Measurements from ENCODE around the gene GALNT3. TPM values are rescaled to one million over a fixed set of nuclear protein-coding genes. Genes with fewer than 3 reads are reported as not detected.

The GALNT3 gene
- total RNA-seq, 1 experiment from 2014 or later: 9.8 TPM

GRCh38 chr2:165700531-165700930, 93.5 kb downstream of the GALNT3 start (continued):
- TF ChIP-seq EZH2phosphoT487 (IDR thresholded peaks at IDR 0.05; ENCODE audit: borderline replicate concordance) (no peak), ELF1 (IDR thresholded peaks at IDR 0.05; ENCODE audit: borderline replicate concordance, low read depth) (no peak), CEBPB (IDR thresholded peaks at IDR 0.05; ENCODE audit: low read depth) (no peak), POLR2A (IDR thresholded peaks at IDR 0.05; ENCODE audit: borderline replicate concordance, extremely low read depth, insufficient read depth, insufficient read length) (no peak)

GRCh38 chr2:165699946-165700345, 94.1 kb downstream of the GALNT3 start:
- no peak for ATAC-seq
- intact Hi-C loops (cut with micrococcal nuclease): loop anchor here (5.0 kb wide), 1 partner anchor 298 kb away; no protein-coding TSS in a partner anchor
- TF ChIP-seq ATF3 (IDR thresholded peaks at IDR 0.05) (no peak), TCF7L2 (IDR thresholded peaks at IDR 0.05; ENCODE audit: borderline replicate concordance, extremely low read depth, insufficient read depth, insufficient read length) (no peak), SIN3A (IDR thresholded peaks at IDR 0.05; ENCODE audit: low read depth) (no peak), REST (IDR thresholded peaks at IDR 0.05; ENCODE audit: low read depth) (no peak), CEBPB (IDR thresholded peaks at IDR 0.05; ENCODE audit: low read depth) (no peak), JUND (IDR thresholded peaks at IDR 0.05) (no peak), ZFX (IDR thresholded peaks at IDR 0.05) (no peak)
- H3K9me2 ChIP-seq (ENCODE audit: insufficient read depth): no peaks in the 10 kb centered on the region
- no peaks in the 10 kb centered on the region for H3K36me3 ChIP-seq (ENCODE audit: control insufficient read depth in 1 of 2, insufficient read depth in 2 of 2, low read length in 2 of 2)
- ChIA-PET RAD21 (ENCODE audit: low non-redundant PET in 1 of 2, low total read pairs in 2 of 2, uncharacterized antibody in 2 of 2, unreplicated experiment in 2 of 2) (no interaction called here), POLR2A (no interaction called here), CTCF (no interaction called here)
- H3K79me2 ChIP-seq (ENCODE audit: insufficient read depth, low read length): no peaks in the 10 kb centered on the region
- no TSS peak for BruUV-seq (replicated peaks)
- peaks cover 34% of the 10 kb centered on the region; the same call in 1 of the 2 replicates for H3K27me3 ChIP-seq (ENCODE audit: insufficient read depth, low read length)
- H2AFZ ChIP-seq (ENCODE audit: low read depth, low read length, poor library complexity, severe bottlenecking): no peak overlapping the region
- H3K4me3 ChIP-seq (replicated peaks in 1 of 2; ENCODE audit: low read depth in 1 of 2, low read length in 2 of 2): no peak overlapping the region
- no peak overlapping the region for H3K27ac ChIP-seq (ENCODE audit: low read depth, low read length)
- H3K4me2 ChIP-seq (ENCODE audit: low read length): no peak overlapping the region
- H3K9me3 ChIP-seq (ENCODE audit: control insufficient read depth in 1 of 2, insufficient read depth in 1 of 2, low read depth in 1 of 2, low read length in 2 of 2): no peaks in the 10 kb centered on the region
- DNase-seq (ENCODE audit: low read depth, low spot score): no peak
- H4K20me1 ChIP-seq (ENCODE audit: insufficient read depth): no peaks in the 10 kb centered on the region
- no peaks in the 10 kb centered on the region for H3K4me1 ChIP-seq (ENCODE audit: control insufficient read depth in 1 of 2, insufficient read depth in 2 of 2, low read length in 2 of 2)
- H3K9ac ChIP-seq (ENCODE audit: low read length): no peak overlapping the region
